AG04449 (cell line): Measurements from ENCODE around the gene PROM1.

Experiments
- CTCF ChIA-PET: fragments of 350-600 bp; formaldehyde crosslinking; extraction: SDS; loops from one replicate; lab custom pipeline; 2021; ENCODE audit warnings: antibody characterized with exemption; lab: Yijun Ruan, JAX
- POLR2A ChIA-PET: fragments of 400-600, 350-600 bp; formaldehyde crosslinking; extraction: SDS; loops from one replicate; lab custom pipeline; 2020; ENCODE audit warnings: antibody characterized with exemption, inconsistent platforms; lab: Yijun Ruan, JAX
- DNase-seq: peaks from one replicate; pipeline ENCODE4 v3.0.0-alpha.2; 2010; ENCODE audit warnings: low read depth, low spot score
- H3K4me3 ChIP-seq: 2 replicates; pipeline ENCODE4 v1.5.1; 2011; ENCODE audit warnings: low read depth, mild to moderate bottlenecking, control low read depth, low read length
- CTCF ChIP-seq: IDR thresholded peaks from one replicate; pipeline ENCODE4 v1.5.1; 2011; ENCODE audit warnings: mild to moderate bottlenecking, moderate library complexity, low read length, control low read depth, inconsistent platforms; ENCODE audit not compliant: insufficient read depth; ENCODE audit errors: missing control alignments

Gene PROM1

GRCh38 chr4:16005676-16006075, 78.1 kb downstream of the PROM1 start:
- POLR2A ChIA-PET: no interaction called here
- no peak for DNase-seq
- no peak for TF ChIP-seq CTCF
- CTCF ChIA-PET: interaction anchor here (0.9 to 7.1 kb wide), 8 partner anchors 9 to 526 kb away, joined by 3 to 96 read pairs (median 4); partner anchors contain the start of gene FGFBP2
- H3K4me3 ChIP-seq: no peak overlapping the region

GRCh38 chr4:16001484-16001858, 82.4 kb downstream of the PROM1 start:
- DNase-seq: peak; percentile 14
- POLR2A ChIA-PET: no interaction called here
- TF ChIP-seq CTCF: peak; percentile 87
- CTCF ChIA-PET: interaction anchor here (0.6 to 7.1 kb wide), 40 partner anchors 9 to 526 kb away, joined by 3 to 96 read pairs (median 4); partner anchors contain the start of gene FGFBP2
- no peak overlapping the region for H3K4me3 ChIP-seq

- TF ChIP-seq CTCF: no peak
- no peak overlapping the region for H3K4me3 ChIP-seq
- ChIA-PET POLR2A (no interaction called here), CTCF (interaction anchor here (0.6 to 7.1 kb wide), 36 partner anchors 8 to 525 kb away, joined by 3 to 96 read pairs (median 4); partner anchors contain the start of gene FGFBP2)
- no peak for DNase-seq
Observed at GRCh38 chr4:16000708-16001483, 82.9 kb downstream of the PROM1 start.

- POLR2A ChIA-PET: no interaction called here
- TF ChIP-seq CTCF: no peak
- no peak overlapping the region for H3K4me3 ChIP-seq
- CTCF ChIA-PET: interaction anchor here (1.4 to 4.9 kb wide), 8 partner anchors 8 to 191 kb away, joined by 4 to 33 read pairs (median 10); partner anchors contain the start of gene FGFBP2
- no peak for DNase-seq
Observed at GRCh38 chr4:15996773-15997172, 87.0 kb downstream of the PROM1 start.

- ChIA-PET POLR2A (no interaction called here), CTCF (interaction anchor here (0.9 to 4.9 kb wide), 8 partner anchors 9 to 190 kb away, joined by 3 to 33 read pairs (median 9); partner anchors contain the start of gene FGFBP2)
- TF ChIP-seq CTCF: no peak
- H3K4me3 ChIP-seq: no peak overlapping the region
- no peak for DNase-seq
Observed at GRCh38 chr4:15995826-15996225, 88.0 kb downstream of the PROM1 start.

- DNase-seq: no peak
- TF ChIP-seq CTCF: no peak
- H3K4me3 ChIP-seq: no peak overlapping the region
- ChIA-PET POLR2A (no interaction called here), CTCF (interaction anchor here (0.6 to 2.4 kb wide), 4 partner anchors 10 to 186 kb away, joined by 3 to 13 read pairs (median 6); no protein-coding TSS in a partner anchor)
Observed at GRCh38 chr4:15992167-15992485, 91.7 kb downstream of the PROM1 start.
